Smooth muscle cell (in vitro differentiated cells): ENCODE results near the gene OPCML. TPM values are rescaled to one million over a fixed set of nuclear protein-coding genes. Genes with fewer than 3 reads are reported as not detected.

Source experiments
- DNase-seq: peaks from one replicate; lab custom pipeline; 2025; ENCODE audit not compliant: unreplicated experiment; lab: John Stamatoyannopoulos, UW
- H2AFZ ChIP-seq: fragments of 200-600 bp; sonication (generic); 2 replicates; pipeline ENCODE4 v1.6.0; 2016; ENCODE audit warnings: antibody characterized with exemption, low read depth, mild to moderate bottlenecking
- H3F3A ChIP-seq: fragments of 200-600 bp; sonication (generic); 2 replicates; pipeline ENCODE4 v1.6.0; 2017; ENCODE audit warnings: antibody characterized with exemption, low read depth
- H3K27ac ChIP-seq: fragments of 200-600 bp; sonication (generic); 2 replicates; pipeline ENCODE4 v1.5.1; 2016; ENCODE audit warnings: low read depth, mild to moderate bottlenecking
- H3K27me3 ChIP-seq: fragments of 200-600 bp; sonication (generic); 2 replicates; pipeline ENCODE4 v1.6.1; 2016; ENCODE audit warnings: low read depth, mild to moderate bottlenecking
- H3K36me3 ChIP-seq: fragments of 200-600 bp; sonication (generic); 2 replicates; pipeline ENCODE4 v1.5.1; 2016; ENCODE audit warnings: low read depth
- H3K4me1 ChIP-seq: fragments of 200-600 bp; sonication (generic); 2 replicates; pipeline ENCODE4 v1.5.1; 2016; ENCODE audit warnings: low read depth
- H3K4me2 ChIP-seq: fragments of 200-600 bp; sonication (generic); 2 replicates; pipeline ENCODE4 v1.6.0; 2016; ENCODE audit warnings: mild to moderate bottlenecking
- H3K4me3 ChIP-seq: fragments of 200-600 bp; sonication (generic); 2 replicates; pipeline ENCODE4 v1.5.1; 2016; ENCODE audit warnings: mild to moderate bottlenecking
- H3K79me2 ChIP-seq: fragments of 200-600 bp; sonication (generic); 2 replicates; pipeline ENCODE4 v1.6.0; 2016; ENCODE audit warnings: low read depth, mild to moderate bottlenecking
- H3K9ac ChIP-seq: fragments of 200-600 bp; sonication (generic); 2 replicates; pipeline ENCODE4 v1.6.0; 2016; ENCODE audit warnings: low read depth
- H3K9me3 ChIP-seq: fragments of 200-600 bp; sonication (generic); replicated peaks from 2 replicates; pipeline ENCODE4 v1.5.1; 2016; ENCODE audit warnings: low read depth
- H4K20me1 ChIP-seq: fragments of 200-600 bp; sonication (generic); 2 replicates; pipeline ENCODE4 v1.6.0; 2016; ENCODE audit warnings: low read depth
- WGBS: methylation state at CpG from one replicate; pipeline ENCODE4 v1.1.7; 2016; ENCODE audit warnings: low lambda C conversion rate; 5-methylcytosine and 5-hydroxymethylcytosine counted together
- polyA plus RNA-seq: library from polyadenylated mRNA; unstranded; fragments of >200 nt; fragmentation: Nextera tagmentation; extraction: Ambion mirVana; gene quantifications from 2 replicates; pipeline ENCODE4 v1.2.1, GENCODE V29; 2016
- total RNA-seq: library from RNA; depleted of rRNA; stranded (reverse); fragments of >200 nt; gene quantifications from 2 replicates; pipeline ENCODE4 v1.2.3, GENCODE V29; 2014
- TF ChIP-seq, protein P1 (sequence below): fragments of 200-600 bp; sonication (generic); IDR thresholded peaks from 2 replicates; pipeline ENCODE4 v1.5.1; 2017; ENCODE audit warnings: borderline replicate concordance, mild to moderate bottlenecking, antibody characterized with exemption; ENCODE audit not compliant: insufficient read depth, poor library complexity, severe bottlenecking

The OPCML gene
- total and polyA plus RNA-seq, 2 experiments from 2014 or later = 0.42 to 0.58 TPM

DNA sequence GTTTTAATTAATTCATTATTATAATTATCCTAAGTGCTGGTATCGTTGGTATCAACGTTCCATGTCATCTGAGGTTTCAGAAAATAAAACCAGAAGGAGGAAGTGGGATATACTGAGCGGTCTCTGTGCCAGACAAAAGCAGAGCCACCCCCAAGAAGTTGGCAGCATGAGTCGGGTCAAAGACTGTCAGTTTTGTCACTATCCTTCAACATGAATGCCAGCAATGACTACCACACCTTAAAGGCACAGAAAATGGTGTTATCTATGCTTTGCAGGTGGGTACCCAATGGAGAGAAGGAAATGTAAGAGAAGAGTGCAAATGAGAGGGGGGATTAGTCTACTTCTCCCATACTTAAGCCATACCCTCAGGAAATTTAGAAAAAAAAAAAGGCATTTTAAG lies 408.5 kb downstream of the OPCML start:
- no peak for DNase-seq
- H3K9ac ChIP-seq = no peak overlapping the region
- H3K4me2 ChIP-seq = no peak overlapping the region
- H3F3A ChIP-seq = no peaks in the 10 kb centered on the region
- no peak overlapping the region for H3K4me3 ChIP-seq
- no peak overlapping the region for H3K27ac ChIP-seq
- H3K36me3 ChIP-seq = no peaks in the 10 kb centered on the region
- H4K20me1 ChIP-seq = no peaks in the 10 kb centered on the region
- WGBS = 76% methylated on average over 4 of the region's 4 CpGs
- H3K79me2 ChIP-seq = no peaks in the 10 kb centered on the region
- H2AFZ ChIP-seq = no peak overlapping the region
- TF ChIP-seq, protein P1, sequence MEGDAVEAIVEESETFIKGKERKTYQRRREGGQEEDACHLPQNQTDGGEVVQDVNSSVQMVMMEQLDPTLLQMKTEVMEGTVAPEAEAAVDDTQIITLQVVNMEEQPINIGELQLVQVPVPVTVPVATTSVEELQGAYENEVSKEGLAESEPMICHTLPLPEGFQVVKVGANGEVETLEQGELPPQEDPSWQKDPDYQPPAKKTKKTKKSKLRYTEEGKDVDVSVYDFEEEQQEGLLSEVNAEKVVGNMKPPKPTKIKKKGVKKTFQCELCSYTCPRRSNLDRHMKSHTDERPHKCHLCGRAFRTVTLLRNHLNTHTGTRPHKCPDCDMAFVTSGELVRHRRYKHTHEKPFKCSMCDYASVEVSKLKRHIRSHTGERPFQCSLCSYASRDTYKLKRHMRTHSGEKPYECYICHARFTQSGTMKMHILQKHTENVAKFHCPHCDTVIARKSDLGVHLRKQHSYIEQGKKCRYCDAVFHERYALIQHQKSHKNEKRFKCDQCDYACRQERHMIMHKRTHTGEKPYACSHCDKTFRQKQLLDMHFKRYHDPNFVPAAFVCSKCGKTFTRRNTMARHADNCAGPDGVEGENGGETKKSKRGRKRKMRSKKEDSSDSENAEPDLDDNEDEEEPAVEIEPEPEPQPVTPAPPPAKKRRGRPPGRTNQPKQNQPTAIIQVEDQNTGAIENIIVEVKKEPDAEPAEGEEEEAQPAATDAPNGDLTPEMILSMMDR = no peak
- no peaks in the 10 kb centered on the region for H3K4me1 ChIP-seq
- H3K27me3 ChIP-seq = peaks cover 14% of the 10 kb centered on the region
- H3K9me3 ChIP-seq = no peaks in the 10 kb centered on the region

DNA sequence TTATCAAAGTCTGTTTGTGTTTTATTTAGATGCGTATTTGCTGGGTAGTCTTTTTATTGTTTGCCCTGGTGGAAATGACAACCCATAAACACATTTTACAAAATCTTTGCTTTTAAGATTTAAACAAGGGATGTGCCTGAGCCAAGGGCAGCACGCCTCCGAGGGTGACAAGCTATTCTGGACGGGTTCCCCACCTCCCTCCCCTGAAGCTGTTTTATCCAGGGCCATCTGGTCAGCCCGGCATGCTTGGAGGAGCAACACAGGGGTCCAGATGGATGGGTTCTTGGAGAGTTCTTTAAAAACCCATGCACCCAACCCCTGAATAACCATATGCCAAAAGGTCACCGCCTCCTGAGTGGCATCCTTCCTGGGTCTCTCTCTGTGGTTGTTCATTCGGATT lies 408.9 kb downstream of the OPCML start:
- Histone ChIP-seq H3K4me1 (no peaks in the 10 kb centered on the region), H3K4me3 (no peak overlapping the region), H3K27ac (no peak overlapping the region), H3F3A (no peaks in the 10 kb centered on the region), H3K9me3 (no peaks in the 10 kb centered on the region), H2AFZ (no peak overlapping the region), H3K36me3 (no peaks in the 10 kb centered on the region), H3K79me2 (no peaks in the 10 kb centered on the region), H3K9ac (no peak overlapping the region), H3K27me3 (peaks cover 9% of the 10 kb centered on the region), H3K4me2 (no peak overlapping the region), H4K20me1 (no peaks in the 10 kb centered on the region)
- DNase-seq = no peak
- TF ChIP-seq, protein P1 = no peak
- 90% methylated on average over 7 of the region's 7 CpGs for WGBS

GRCh38 chr11:133122256-133122655 lies 410.0 kb downstream of the OPCML start:
- Histone ChIP-seq H3K4me2 (no peak overlapping the region), H3K36me3 (no peaks in the 10 kb centered on the region), H3K4me3 (no peak overlapping the region), H3F3A (no peaks in the 10 kb centered on the region), H3K27me3 (peaks cover 2% of the 10 kb centered on the region), H2AFZ (no peak overlapping the region), H3K9ac (no peak overlapping the region), H3K27ac (no peak overlapping the region), H3K4me1 (no peaks in the 10 kb centered on the region), H3K79me2 (no peaks in the 10 kb centered on the region), H3K9me3 (no peaks in the 10 kb centered on the region), H4K20me1 (no peaks in the 10 kb centered on the region)
- 50% methylated on average over 3 of the region's 3 CpGs for WGBS
- no peak for DNase-seq
- TF ChIP-seq, protein P1 = no peak

GRCh38 chr11:133118563-133119268 lies 413.6 kb downstream of the OPCML start:
- Histone ChIP-seq H3F3A (no peaks in the 10 kb centered on the region), H3K4me2 (no peak overlapping the region), H4K20me1 (no peaks in the 10 kb centered on the region), H3K9me3 (no peaks in the 10 kb centered on the region), H2AFZ (no peak overlapping the region), H3K36me3 (no peaks in the 10 kb centered on the region), H3K9ac (no peak overlapping the region), H3K27ac (no peak overlapping the region), H3K27me3 (no peaks in the 10 kb centered on the region), H3K79me2 (no peaks in the 10 kb centered on the region), H3K4me1 (no peaks in the 10 kb centered on the region), H3K4me3 (no peak overlapping the region)
- DNase-seq = no peak
- TF ChIP-seq, protein P1 = no peak
- WGBS = 86% methylated on average over 7 of the region's 7 CpGs
